Neural crest cell (in vitro differentiated cells): ENCODE measurements around the gene DZIP3. TPM values are rescaled to one million over a fixed set of nuclear protein-coding genes. Genes with fewer than 3 reads are reported as not detected.

Source experiments
- DNase-seq: peaks from one replicate; pipeline ENCODE4 v3.0.0; 2021; ENCODE audit warnings: low read depth, mixed read lengths, low spot score
- H3K27ac Mint-ChIP-seq: one replicate; pipeline ENCODE4 v1.8.0; 2021; ENCODE audit warnings: mild to moderate bottlenecking, mixed read lengths; ENCODE audit not compliant: unreplicated experiment
- H3K27me3 Mint-ChIP-seq: 2 replicates; pipeline ENCODE4 v1.8.0; 2021; ENCODE audit warnings: low read depth, mild to moderate bottlenecking, mixed read lengths
- H3K36me3 Mint-ChIP-seq: 2 replicates; pipeline ENCODE4 v1.8.0; 2021; ENCODE audit warnings: low read depth, mild to moderate bottlenecking, mixed read lengths
- H3K4me1 Mint-ChIP-seq: 2 replicates; pipeline ENCODE4 v1.8.0; 2021; ENCODE audit warnings: mixed read lengths
- H3K4me3 Mint-ChIP-seq: one replicate; pipeline ENCODE4 v1.8.0; 2021; ENCODE audit warnings: mild to moderate bottlenecking, mixed read lengths
- H3K9me3 Mint-ChIP-seq: 2 replicates; pipeline ENCODE4 v1.8.0; 2021; ENCODE audit warnings: mixed read lengths
- CTCF ChIP-seq: fragments of 200-600 bp; sonication (generic); conservative IDR thresholded peaks from 2 replicates; pipeline ENCODE4 v1.5.0; 2021; ENCODE audit warnings: antibody characterized with exemption, mild to moderate bottlenecking
- total RNA-seq: library from RNA; stranded (reverse); gene quantifications from 2 replicates; pipeline ENCODE4 v1.2.1, GENCODE V29; 2021

DZIP3 gene
- total RNA-seq, 1 donor from 2014 or later = 24.2 TPM

GRCh38 chr3:108562565-108562964 is 27.0 kb upstream of the DZIP3 start:
- Mint-ChIP-seq H3K4me3 (no peak overlapping the region), H3K27ac (no peak overlapping the region), H3K27me3 (no peaks in the 10 kb centered on the region), H3K4me1 (no peaks in the 10 kb centered on the region), H3K9me3 (no peaks in the 10 kb centered on the region), H3K36me3 (peaks cover 19% of the 10 kb centered on the region)
- TF ChIP-seq CTCF = no peak
- no peak for DNase-seq

GRCh38 chr3:108564564-108564963 is 25.0 kb upstream of the DZIP3 start:
- H3K36me3 Mint-ChIP-seq = peaks cover 10% of the 10 kb centered on the region
- no peaks in the 10 kb centered on the region for H3K4me1 Mint-ChIP-seq
- no peak overlapping the region for H3K4me3 Mint-ChIP-seq
- DNase-seq = no peak
- TF ChIP-seq CTCF = no peak
- no peaks in the 10 kb centered on the region for H3K9me3 Mint-ChIP-seq
- H3K27me3 Mint-ChIP-seq = no peaks in the 10 kb centered on the region
- no peak overlapping the region for H3K27ac Mint-ChIP-seq

GRCh38 chr3:108565506-108565905 is 24.0 kb upstream of the DZIP3 start:
- no peak overlapping the region for H3K4me3 Mint-ChIP-seq
- no peak overlapping the region for H3K27ac Mint-ChIP-seq
- H3K9me3 Mint-ChIP-seq = no peaks in the 10 kb centered on the region
- DNase-seq = no peak
- H3K27me3 Mint-ChIP-seq = no peaks in the 10 kb centered on the region
- H3K4me1 Mint-ChIP-seq = no peaks in the 10 kb centered on the region
- H3K36me3 Mint-ChIP-seq = peaks cover 10% of the 10 kb centered on the region
- no peak for TF ChIP-seq CTCF

- no peak for DNase-seq
- H3K4me3 Mint-ChIP-seq = no peak overlapping the region
- H3K36me3 Mint-ChIP-seq = peaks cover 5% of the 10 kb centered on the region
- no peak overlapping the region for H3K27ac Mint-ChIP-seq
- no peak for TF ChIP-seq CTCF
- no peaks in the 10 kb centered on the region for H3K9me3 Mint-ChIP-seq
- H3K27me3 Mint-ChIP-seq = no peaks in the 10 kb centered on the region
- H3K4me1 Mint-ChIP-seq = no peaks in the 10 kb centered on the region
Measured at GRCh38 chr3:108566599-108566998, 22.9 kb upstream of the DZIP3 start.

- no peaks in the 10 kb centered on the region for H3K9me3 Mint-ChIP-seq
- no peak for DNase-seq
- no peak overlapping the region for H3K4me3 Mint-ChIP-seq
- peaks cover 26% of the 10 kb centered on the region for H3K36me3 Mint-ChIP-seq
- no peak overlapping the region for H3K27ac Mint-ChIP-seq
- H3K27me3 Mint-ChIP-seq = no peaks in the 10 kb centered on the region
- no peaks in the 10 kb centered on the region for H3K4me1 Mint-ChIP-seq
- no peak for TF ChIP-seq CTCF
Measured at GRCh38 chr3:108569336-108569735, 20.2 kb upstream of the DZIP3 start.

GRCh38 chr3:108578064-108578463 is 11.5 kb upstream of the DZIP3 start:
- H3K4me1 Mint-ChIP-seq = no peaks in the 10 kb centered on the region
- TF ChIP-seq CTCF = no peak
- H3K27ac Mint-ChIP-seq = no peak overlapping the region
- no peaks in the 10 kb centered on the region for H3K27me3 Mint-ChIP-seq
- DNase-seq = no peak
- H3K36me3 Mint-ChIP-seq = peaks cover 36% of the 10 kb centered on the region
- H3K4me3 Mint-ChIP-seq = no peak overlapping the region
- H3K9me3 Mint-ChIP-seq = no peaks in the 10 kb centered on the region
